GM18499 (cell line): ENCODE data around the gene PTEN.

Experiments
- ATAC-seq: cut with Tn5 transposase; IDR thresholded peaks from one replicate; pipeline ENCODE4 v1.9.1; 2021; ENCODE audit warnings: moderate number of reproducible peaks; ENCODE audit not compliant: insufficient read depth, unreplicated experiment

The PTEN gene

GRCh38 chr10:87915406-87915805 lies 52.0 kb downstream of the PTEN start:
- ATAC-seq = no peak

DNA sequence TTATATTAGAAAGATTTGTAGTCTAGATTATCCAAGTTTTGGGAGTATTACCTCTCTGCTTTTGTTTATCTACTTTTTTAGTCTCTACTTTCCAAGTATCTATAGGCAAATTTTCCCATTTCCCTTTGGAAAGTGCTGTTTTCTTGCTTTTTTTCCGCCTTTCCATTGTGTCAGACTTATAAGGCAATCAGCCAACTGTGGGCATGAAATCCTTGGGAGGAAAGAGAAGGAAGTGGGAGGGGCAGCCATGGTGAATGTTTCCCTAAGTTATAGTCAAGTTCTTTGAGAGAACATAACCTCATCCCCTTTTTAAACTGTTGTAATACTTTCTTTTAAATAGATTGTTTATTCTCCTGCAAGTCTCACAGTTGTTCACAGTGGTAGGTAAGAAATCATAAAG lies 52.6 kb downstream of the PTEN start:
- ATAC-seq = no peak

- ATAC-seq = no peak
These were observed 53.1 kb downstream of the PTEN start for GRCh38 chr10:87916515-87916914.

- no peak for ATAC-seq
These were observed 54.9 kb downstream of the PTEN start for GRCh38 chr10:87918254-87918859.

DNA sequence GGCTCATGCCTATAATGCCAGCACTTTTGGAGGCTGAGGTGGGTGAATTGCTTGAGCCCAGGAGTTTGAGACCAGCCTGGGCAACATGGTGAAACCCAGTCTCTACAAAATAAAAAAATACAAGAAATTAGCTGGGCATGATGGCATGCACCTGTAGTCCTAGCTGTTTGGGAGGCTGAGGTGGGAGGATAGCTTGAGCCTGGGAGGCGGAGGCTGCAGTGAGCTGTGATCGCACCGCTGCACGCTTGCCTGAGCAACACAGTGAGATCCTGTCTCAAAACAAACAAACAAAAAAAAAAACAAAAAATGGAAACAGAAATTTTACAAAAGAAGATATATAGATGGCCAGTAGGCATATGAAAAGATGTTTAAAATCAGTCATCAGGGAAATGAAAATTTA lies 57.1 kb downstream of the PTEN start:
- ATAC-seq = no peak

DNA sequence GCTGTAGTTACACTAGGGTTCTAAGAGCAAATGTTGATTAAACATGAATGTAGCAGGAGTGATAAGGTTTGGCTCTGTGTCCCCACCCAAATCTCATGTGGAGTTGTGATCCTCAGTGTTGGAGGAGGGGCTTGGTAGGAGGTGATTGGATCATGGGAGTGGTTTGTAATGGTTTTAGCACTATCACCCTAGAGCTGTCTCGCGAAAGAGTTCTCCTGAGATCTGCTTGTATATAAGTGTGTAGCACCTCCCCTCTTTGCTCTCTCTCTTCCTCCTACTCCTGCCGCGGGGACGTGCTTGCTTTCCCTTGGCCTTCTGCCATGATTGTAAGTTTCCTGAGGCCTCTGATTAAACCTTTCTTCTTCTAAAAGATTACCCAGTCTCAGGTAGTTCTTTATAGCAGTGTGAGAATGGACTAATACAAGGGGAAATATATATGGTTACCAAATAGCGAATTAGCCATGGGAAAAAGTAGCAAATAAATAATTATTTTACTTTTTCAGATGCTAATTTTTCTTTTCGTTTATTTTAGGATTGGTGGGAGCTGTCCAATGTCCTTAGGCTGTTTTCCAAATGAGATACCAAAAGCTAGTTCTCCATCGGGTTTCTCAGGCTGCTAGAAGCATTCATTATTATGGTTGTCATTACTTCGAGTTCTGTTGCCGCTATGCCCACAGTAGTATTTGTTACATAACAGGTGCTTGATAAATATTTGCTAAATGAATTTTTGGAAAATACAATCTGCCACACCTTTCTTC lies 58.7 kb downstream of the PTEN start:
- ATAC-seq = no peak

GRCh38 chr10:87923233-87923632 lies 59.8 kb downstream of the PTEN start:
- no peak for ATAC-seq

- ATAC-seq = no peak
These were observed 62.1 kb downstream of the PTEN start for GRCh38 chr10:87925570-87925969.

DNA sequence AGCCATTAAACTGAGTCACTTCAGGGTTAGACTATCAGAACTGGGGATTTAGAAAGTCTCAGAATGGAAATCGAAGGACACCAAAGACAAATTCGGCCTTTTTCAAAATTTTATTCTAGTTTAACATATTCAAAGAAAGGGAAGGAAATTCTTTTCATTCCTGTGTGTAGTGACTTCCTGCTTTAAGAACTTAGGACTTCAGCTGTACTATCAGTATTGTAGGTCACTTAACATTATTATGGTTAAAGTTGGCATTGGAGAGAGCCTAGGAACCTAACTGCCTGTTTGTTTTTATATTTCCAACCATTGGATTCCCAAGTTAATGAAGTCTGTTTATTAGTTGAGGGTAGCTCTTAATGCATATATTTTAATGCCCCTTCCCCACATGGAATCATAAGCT lies 63.7 kb downstream of the PTEN start:
- no peak for ATAC-seq

GRCh38 chr10:87928996-87929395 lies 65.6 kb downstream of the PTEN start:
- ATAC-seq = no peak

DNA sequence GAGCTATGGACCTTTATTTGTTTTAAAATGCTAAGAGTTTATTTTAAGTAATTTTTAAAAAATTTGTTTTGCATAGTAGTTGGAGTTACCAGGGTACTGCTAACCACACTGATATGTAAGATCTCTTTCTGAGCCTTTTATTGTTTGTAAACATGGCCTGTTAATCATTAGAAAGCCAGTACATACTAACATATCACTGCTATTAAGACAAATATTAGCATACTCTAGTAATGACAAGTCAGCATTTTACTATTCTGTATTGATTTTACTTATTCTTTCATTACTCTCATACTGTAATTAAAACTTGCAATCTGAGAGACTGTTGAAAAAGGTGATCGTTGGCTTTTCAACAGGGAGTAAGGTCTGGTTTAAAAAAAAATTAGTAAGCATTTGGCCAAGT lies 66.7 kb downstream of the PTEN start:
- ATAC-seq = no peak

DNA sequence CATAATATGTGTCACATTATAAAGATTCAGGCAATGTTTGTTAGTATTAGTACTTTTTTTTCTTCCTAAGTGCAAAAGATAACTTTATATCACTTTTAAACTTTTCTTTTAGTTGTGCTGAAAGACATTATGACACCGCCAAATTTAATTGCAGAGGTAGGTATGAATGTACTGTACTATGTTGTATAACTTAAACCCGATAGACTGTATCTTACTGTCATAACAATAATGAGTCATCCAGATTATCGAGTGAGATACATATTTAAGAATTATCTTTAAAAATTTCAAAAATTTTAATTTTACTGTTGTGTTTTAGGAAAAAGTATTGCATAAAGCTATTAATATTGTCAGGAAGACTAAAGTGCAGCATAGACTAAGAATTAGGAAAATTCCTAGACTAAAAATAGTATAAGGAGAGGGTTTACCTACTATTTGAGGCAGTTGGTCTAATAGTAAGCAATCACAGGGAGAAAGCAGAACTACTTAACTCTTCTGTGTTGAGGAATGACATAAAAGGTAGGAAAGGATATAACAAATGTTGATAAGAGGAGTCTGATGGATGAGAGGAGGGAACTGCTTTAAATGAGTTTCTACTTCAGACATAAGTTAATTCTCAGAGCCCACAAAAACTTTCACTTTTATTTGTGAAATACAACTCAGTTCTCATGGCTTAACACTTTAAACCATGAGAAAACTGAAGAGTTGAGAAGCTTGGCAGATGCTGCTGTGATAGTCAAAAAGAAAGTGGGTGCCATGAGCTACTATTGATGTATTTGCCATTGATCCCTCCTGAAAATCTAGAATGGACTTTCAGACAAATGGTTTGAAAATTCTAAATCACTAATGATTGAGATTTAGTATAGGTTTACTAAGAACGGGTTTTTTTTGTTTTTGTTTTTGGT lies 67.8 kb downstream of the PTEN start:
- ATAC-seq = no peak

DNA sequence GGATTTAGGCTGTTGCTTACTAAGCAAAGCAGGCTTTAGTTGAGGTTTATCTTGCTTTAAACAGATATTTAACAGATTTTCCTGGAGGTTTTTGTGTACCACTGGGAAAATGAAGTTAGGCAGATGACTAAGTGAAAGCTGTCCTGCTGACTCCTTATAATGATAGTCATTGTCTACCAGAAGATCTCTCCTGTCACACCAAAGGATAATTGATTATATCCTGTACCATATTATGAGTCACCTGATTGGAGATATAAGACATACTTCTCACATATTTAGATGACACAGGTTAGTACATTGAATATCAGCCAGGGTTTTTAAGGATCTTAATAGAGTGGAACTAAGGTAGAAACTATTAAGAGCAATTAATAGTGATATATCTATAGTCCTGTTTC lies 68.4 kb downstream of the PTEN start:
- no peak for ATAC-seq

DNA sequence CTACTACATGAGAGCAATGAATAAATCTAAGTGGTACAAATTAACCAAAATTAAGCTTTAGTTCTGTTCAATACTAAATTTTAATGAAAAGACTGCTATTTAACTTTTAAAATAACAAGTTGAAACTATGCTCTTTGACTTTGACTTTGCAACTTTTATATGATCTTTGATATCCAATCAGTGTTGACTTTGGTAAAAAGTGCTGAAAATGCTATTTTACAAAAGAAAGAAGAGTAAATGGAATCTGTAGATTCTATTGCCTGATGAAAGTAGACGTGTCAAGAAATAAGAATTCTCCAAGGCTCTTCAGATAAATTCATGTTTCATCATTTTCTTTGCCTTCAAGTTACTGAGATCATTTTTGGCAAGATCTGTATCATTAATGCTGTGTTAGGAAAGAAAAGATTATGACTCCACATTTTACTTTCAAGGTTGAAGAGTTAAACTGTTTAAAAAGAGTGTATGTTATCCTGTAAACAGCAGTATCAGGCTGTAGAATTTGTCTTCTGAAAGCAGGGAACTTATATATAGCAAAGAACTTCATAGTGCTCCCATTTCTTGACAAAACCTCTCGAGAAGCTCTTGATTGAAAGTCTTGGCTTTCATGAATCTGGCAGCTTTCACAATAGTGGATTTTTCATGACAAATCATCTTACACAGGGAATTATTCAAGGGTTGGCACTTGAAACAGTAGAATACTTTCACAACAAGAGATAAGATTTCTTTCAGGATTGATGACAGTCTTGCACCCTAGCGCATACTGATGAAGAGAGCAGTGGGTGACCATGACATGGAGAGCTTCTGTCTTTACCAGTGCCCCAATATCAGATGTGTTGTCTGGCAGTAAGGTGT lies 72.1 kb downstream of the PTEN start:
- no peak for ATAC-seq

- ATAC-seq = no peak
These were observed 76.8 kb downstream of the PTEN start for GRCh38 chr10:87940210-87940609.

GRCh38 chr10:87942884-87943527 lies 79.6 kb downstream of the PTEN start:
- ATAC-seq = no peak

DNA sequence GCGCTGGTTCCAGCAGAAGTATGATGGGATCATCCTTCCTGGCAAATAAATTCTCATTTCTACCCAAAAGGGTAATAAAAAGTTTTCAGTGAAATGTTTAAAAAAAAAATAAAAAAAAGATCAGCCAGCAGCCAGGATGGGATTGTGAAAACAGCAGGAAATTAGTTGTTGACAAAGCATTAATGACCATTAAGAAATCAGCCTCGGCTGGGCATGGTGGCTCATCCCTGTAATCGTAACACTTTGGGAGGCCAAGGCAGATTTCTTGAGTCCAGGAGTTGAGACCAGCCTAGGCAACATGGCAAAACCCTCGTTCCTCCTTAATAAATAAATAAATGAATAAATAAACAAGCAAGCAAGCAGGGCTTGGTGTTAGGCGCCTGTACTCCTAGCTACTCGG lies 82.6 kb downstream of the PTEN start:
- no peak for ATAC-seq

GRCh38 chr10:87952612-87953011 lies 89.2 kb downstream of the PTEN start:
- no peak for ATAC-seq

DNA sequence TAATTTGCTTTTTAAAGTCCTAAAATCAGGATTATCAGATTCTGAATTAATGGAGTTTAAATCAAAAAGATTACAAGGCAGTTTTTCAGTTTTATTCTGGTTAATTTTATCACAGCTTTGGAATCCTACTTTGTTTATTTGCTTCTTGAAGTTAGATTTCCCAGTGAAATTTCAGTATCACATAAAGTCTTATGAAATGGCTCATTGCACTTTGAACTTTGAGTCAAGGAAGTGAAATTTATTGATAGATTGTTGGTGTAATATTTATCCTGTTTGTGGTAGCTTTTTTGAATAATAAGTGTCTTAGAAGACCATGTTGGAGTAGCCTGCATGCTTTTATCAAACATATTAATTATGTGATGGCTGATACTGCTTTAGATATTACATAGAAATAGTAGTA lies 92.6 kb downstream of the PTEN start:
- no peak for ATAC-seq

- ATAC-seq = no peak
These were observed 94.3 kb downstream of the PTEN start for GRCh38 chr10:87957702-87958101.
